Embryonic facial prominence (tissue), 1 donor: ENCODE results near the gene ZC3H7A.
A peak's percentile ranks its signal among the peaks of the same experiment; 100 is the strongest.

ENCODE experiments used
- DNase-seq: peaks from one replicate; pipeline ENCODE4 v3.0.0-alpha.2; 2016; ENCODE audit errors: extremely low spot score

Gene ZC3H7A

DNA sequence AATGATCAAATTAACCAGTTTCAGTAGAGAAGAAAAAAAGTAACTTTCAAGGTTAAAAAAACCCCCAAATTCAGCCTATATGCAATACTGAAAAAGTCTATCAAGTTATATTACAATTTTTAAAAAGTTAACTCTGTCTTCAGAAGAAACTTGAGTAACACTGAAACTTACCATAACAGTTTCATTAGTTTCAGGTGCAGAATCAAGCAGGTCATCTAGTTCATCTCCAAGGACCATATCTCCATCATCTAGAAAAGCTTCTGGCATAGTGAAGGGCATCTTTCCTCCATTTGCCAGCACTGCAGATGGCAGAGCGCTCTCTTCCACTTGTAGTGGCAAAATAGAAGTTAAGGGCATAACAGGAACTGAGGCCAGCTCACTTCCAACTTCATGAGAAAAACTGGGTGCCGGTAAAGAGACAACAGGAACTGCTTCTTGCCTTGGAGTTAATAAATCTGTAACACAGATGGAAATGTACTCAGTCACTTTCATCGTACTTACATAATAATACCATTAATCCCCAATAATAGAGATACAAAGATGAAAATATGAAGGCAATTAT lies 22.9 kb downstream of the ZC3H7A start:
- DNase-seq, result no peak

DNA sequence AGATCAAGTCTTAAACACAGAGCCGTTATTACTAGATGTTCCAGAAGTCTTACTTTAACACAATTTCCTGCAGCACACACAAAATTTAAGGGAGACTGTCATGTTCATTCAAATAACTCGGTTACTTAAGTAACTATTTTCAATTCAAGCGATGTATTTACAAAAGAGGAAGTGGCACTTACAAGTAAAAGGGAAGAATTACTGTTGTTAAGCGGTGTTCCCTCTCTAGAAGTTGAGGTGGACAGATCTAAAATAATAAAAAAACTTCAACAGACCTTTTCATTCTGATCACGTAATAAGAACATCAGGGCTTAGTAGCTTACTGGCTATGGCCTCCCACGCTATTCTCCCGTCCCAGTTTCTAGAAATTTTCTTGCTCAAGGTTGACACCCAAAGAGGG lies 28.2 kb downstream of the ZC3H7A start:
- no peak for DNase-seq

DNA sequence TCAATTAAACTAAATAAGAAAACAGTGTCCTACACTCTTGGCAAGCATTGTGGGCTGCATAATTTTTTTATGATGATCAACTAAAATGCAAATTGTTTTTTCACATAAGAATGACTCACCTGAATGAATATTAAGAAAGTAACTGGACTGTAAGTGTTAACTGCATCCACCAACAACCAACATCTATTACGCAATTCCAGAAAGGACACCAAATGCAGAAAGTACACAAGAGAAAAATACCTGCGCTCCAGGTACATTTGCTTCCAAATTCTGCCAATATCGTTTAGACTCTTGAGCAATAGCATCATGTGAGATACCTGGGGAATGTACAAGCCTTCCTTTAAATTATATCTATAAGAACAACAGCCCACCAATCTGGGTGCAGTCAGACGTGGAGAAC lies 34.6 kb downstream of the ZC3H7A start:
- DNase-seq, result no peak

DNA sequence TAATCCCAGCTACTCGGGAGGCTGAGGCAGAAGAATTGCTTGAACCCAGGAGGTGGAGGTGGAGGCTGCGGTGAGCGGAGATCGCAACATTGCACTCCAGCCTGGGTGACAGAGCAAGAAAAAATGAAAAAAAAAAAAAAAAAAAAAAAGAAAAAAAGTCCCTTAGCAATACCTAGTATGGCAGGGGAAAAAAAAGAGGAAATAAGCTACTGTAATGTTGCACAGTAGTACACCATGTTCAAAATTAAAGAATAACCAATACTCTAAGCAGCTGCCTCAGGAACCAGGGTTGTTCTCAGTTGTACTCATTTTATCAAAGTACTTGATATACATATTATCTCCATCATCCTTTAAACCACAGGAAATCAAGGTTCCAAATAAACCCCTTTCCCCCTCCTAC lies 37.1 kb downstream of the ZC3H7A start:
- DNase-seq, result no peak

DNA sequence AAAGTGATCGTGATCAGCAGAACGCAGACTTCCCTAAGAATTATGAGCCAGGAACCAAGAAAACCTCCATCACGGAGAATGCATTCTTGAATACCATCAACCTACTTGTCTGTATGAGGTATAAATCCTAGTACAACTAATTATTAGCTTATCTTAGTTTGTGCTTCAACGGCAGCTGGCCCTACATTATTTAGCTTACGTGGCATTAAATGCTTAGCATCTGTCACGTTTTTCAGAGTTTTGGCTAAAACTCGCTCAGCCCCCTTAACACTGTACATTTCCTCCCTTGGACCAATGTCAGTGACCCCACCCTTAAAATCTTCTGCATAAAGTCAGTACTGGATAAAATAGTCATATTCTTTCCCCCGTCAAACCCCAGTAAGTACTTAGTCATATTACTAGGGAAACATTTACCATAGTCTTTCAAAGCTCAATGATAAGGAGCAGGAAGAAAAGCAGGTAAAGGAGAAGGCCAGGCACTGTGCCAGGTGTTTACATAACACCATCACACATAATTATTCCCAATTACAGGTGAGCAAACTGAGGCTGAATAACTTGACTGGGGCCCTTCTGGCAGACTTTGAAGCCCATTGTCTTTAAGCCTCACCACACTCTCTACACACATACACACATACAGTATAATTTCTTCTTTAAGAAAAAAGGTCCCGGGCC lies 37.8 kb downstream of the ZC3H7A start:
- no peak for DNase-seq

DNA sequence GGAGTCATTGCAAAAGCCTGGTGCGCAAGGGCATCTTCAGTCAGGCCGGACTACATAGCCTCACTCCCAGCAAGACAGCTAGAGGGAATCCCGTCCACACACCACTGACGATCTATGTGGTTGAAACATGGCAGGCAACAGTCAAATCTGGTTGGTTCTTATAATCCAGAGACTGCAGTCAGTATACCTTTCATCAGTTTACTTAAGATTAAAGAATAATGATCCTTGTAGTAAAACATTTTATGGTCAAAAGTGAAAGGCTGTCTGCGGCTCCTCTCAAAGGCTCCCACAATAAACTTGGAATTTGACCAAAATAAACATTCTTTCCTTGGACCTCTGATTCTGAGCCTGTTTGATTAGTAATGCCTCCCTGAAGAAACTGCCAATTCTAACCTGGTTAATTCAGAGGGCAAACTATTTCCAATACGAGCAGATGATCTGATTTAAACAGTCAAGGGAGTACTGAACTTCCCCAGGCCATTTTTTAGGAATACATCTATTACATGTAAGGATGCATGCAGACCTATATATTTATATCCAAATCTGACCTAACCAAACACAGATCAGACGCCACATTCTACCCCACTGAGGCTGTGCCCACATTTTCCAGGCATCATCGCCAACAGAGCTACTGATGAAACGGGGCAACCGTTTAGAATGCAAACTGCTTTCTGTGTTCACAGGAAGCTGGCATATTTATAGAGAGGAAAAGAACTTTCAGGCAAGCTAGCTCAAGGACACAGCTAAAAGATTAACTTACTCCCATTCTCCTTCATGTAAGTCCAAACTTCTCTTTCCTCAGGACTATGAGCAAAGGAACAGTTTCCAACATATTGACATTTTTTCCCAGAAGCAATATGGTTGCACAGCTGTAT lies 39.1 kb downstream of the ZC3H7A start:
- DNase-seq, result no peak

DNA sequence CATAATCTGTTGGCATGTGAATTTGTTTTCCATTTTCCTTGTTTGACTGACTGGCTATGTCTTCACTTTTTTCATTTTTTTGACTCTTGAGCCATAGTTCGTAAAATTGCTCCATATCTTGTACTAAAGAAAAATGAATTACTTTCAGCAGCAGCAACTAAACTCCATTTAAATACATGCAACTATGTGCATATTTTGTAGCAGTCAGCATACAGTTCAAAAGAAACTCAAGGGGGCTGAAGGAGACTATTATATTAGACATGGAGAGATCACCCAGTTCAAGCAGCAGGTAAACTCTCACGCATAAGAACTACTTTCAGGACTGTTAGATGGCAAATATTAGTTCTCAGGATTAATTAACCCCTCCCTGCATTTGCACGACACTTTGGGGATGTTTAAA lies 40.8 kb downstream of the ZC3H7A start:
- DNase-seq, result no peak

DNA sequence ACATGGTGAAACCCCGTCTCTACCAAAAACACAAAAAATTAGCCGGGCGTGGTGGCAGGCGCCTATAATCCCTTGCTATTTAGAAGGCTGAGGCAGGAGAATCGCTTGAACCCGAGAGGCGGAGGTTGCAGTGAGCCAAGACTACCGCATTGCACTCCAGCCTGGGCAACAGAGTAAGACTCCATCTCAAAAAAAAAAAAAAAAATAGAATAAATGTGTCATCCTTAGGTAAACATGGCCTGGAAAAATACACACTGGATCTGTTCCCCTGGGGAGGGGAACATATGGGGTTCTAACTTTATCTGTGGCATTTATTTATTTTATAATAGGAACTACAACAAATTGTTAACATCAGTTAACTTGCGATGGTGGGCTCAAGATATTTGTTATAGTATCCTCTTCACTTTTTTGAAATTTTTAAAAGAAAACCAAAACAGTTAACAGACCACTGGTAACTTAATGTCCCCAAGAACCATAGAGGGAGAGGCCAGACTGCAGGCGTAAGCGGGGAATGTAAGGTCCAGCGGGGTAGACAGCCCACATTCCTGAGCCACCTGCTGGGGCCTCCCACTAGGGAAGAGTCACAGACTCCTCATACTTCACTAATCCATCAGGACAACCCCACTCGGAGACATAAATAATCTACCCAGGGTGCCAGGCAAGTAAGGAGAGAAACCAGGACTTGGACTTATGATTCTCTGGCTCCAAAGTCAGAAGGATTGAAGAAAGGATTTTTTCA lies 41.9 kb downstream of the ZC3H7A start:
- no peak for DNase-seq

DNA sequence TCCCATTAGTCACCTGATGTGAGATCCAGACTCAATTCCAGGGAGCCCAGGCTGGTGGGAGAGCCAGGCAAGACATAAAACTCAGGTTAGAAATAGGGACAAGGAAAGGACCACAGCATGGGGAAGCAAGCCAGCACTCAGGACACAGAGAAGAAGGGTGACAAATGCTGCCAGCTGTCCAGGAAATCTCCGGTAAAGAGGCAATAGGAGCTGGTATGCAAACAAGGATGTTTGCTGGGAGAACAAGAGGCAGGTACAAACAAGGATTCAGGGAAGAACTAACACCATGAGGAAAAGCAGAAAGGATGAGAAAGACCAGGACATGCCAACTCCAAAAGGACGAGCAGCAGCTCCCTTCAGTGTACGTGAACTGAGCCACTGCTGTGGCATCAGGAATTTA lies 44.2 kb downstream of the ZC3H7A start:
- no peak for DNase-seq

DNA sequence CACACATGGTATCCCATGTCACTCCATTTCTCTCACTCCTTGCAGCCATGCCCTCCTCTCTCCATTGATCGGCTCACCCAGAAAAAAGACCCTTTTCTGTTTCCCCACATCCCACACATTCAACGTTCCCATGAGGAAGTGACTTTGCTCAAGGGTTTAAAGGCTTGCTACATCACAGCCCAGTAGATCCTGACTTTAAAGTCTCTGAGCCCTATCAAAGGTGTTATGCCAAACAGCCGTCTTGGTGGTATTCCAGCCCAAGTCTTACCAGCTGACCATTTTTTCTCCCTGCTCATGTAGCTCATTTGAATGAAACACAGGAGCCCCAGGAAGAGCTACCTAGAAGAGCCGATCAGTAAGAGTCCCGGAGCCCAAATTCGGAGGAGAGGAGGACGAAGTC lies 47.0 kb downstream of the ZC3H7A start:
- DNase-seq, result no peak

DNA sequence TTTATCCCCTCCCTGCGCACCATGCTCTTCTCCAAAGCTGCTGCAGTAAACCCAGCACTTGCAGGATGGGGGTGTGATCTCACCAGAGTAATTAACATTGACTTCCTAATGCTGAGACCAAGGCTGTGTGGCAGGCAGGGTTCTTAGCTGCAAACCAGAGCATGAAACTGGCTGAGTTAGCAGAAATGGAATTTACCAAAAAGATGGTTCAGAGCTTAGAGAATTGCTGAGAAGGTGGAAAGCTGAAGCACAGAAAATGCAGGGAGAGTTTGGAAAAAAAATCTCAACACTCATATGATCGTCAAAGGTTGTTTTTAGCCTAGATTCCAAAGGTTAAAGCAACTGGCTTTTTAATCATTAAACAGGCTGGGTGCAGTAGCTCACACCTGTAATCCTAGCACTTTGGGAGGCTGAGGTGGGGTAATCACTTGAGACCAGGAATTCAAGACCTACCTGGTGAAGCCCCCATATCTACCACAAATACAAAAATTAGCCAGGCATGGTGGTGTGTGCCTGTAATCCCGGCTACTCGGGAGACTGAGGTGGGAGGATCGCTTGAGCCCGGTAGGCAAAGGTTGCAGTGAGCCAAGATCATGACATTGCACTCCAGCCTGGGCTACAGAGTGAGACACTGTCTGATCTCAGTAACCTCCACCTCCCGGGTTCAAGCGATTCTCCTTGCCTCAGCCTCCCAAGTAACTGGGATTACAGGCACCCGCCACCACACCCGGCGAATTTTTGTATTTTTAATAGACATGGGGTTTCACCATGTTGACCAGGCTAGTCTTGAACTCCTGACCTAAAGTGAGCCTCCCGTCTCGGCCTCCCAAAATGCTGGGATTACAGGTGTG lies 48.4 kb downstream of the ZC3H7A start:
- DNase-seq, result no peak

DNA sequence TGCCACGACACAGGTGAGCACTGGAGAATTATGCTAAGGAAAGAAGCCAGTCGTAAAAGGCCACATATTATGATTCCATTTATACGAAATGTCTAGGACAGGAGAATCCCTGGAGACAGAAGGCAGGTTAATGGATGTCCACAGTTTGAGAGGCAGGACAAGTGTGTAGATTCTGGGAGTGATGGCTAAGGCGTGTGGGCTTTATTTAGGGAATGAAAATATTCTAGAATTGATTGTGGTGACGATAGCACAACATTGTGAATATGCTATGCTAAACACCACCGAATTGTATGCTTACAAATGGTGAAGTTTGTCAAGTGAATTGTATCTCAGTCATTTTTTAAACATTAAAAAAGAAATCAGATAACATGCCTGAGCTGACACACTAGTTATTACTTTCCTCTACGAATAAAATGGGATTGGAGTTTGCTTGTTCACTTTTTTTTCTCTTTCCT lies 49.1 kb downstream of the ZC3H7A start:
- DNase-seq, result no peak

DNA sequence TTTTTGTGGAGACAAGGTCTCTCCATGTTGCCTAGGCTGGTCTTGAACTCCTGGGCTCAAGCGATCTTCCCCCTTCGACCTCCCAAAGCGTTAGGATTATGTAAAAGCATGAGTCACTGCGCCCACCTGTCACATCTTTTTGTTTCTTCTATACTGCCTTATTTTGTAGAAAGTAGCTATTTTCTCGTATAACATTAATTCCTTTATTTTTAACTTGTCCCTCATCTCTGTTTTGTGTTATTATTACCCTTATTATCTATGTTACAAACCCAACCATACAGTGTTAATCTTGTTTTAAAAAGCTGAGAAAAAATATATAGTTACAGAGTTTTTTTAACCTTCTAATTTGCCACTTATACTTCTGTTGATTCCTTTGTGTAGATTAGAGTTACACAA lies 53.0 kb downstream of the ZC3H7A start:
- no peak for DNase-seq

DNA sequence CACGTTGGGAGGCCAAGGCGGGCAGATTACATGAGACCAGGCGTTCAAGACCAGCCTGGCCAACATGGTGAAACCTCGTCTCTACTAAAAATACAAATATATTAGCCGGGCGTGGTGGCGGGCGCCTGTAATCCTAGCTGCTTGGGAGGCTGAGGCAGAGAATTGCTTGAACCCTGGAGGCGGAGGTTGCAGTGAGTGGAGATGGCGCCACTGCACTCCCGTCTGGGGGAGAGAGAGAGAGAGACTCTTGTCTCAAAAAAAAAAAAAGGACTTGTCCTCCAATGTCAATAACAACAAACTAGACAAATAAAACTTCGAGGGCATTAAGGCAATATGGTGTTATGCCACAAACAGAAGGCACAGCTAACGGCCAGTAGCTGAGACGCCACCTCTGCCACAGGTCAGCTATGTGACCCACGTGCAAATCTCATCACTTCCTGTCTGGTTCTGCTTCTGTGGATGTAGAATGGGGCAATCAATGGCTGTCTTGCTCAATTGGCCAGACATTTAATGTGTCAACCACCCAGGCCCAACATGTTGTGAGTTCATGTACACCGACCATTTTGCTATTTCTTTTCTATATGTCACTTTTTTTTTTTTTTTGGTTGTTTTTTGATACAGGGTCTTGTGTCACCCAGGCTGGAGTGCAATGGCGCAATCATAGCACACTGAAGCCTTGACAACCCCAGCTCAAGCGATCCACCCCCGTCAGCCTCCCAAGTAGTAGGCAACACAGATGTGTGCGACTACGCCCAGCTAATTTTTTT lies 53.6 kb downstream of the ZC3H7A start:
- no peak for DNase-seq

DNA sequence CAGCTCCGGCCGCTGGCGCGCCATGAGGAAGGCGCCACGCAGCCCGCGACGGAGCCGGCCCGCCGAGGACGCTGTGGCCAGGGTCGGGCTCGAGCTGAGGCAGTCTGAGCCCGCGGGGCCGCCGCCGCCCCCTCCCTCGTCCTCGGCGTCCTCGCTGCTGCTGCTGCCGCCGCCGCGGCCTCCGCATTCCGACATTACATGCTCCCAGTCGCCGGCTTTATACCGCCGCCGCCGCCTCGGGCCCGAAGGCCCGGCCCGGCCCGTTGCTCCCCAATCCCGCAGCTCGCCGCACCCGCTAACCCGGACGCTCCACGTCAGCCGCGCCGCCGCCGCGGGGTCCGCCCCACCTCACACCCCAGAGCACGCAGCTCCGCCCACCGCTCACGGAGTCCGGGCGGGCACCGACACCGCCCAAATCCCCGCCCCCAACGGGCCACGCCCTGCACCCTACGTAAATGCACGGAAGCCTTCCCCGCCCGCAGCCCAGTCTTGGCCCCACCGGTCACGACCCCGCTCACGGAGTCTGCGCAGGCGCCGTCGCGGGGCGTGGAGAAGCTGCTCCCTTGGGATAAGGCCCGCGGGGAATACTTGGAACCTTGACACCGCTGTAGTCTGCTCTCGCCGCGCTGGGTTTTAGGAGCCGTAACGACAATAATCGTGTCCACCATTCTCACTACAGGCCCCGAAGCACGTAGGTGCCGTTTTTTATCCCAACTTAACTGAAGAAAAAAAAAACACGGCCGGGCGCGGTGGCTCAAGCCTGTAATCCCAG lies 54.3 kb downstream of the ZC3H7A start, which contains the start of gene TXNDC11:
Gene TXNDC11 (minus strand): TSS at position 322 of the 772 bp plus-strand sequence. CDS start 127 bp downstream, at position 195.
- peak; percentile 93 for DNase-seq

DNA sequence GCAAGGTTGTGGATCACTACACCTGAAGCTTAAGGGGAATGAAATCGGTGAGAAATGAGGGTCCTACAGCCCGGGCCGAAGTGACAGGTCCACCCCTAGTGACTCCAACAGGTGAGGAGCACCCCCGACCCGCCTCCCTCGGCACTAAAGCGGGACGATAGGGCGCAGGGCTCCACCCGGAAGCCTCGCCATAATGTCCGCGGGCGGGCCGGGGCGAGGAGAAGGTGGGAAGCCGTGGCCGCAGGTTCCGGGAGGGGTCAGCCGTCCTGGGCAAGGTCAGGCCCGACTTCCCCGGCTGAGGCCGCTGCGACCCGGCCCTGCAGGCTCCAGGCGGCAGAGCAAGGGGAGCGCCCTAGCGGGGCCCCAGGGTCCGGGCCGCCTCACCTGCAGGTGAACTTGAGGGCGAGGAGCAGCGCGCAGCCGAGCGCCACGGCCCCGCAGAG lies 54.9 kb downstream of the ZC3H7A start:
- no peak for DNase-seq

DNA sequence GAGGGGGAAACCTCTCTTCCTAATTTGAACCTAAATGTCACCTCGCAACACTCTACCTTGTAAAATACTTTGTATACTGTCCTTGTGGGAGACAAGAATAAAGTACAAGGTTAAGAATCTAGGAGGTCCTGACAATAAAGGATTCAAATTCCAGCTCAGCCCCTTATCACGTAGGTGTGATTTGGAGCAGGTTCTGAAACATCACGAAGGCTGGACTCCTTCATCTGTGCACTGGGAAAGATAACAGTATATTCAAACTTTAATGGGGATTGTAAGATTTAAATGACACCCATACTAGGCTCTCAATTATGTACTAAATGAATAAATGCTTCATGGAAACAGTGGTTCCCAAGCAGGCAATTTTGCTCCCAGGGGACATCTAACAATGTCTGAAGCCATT lies 56.5 kb downstream of the ZC3H7A start:
- DNase-seq, result no peak

DNA sequence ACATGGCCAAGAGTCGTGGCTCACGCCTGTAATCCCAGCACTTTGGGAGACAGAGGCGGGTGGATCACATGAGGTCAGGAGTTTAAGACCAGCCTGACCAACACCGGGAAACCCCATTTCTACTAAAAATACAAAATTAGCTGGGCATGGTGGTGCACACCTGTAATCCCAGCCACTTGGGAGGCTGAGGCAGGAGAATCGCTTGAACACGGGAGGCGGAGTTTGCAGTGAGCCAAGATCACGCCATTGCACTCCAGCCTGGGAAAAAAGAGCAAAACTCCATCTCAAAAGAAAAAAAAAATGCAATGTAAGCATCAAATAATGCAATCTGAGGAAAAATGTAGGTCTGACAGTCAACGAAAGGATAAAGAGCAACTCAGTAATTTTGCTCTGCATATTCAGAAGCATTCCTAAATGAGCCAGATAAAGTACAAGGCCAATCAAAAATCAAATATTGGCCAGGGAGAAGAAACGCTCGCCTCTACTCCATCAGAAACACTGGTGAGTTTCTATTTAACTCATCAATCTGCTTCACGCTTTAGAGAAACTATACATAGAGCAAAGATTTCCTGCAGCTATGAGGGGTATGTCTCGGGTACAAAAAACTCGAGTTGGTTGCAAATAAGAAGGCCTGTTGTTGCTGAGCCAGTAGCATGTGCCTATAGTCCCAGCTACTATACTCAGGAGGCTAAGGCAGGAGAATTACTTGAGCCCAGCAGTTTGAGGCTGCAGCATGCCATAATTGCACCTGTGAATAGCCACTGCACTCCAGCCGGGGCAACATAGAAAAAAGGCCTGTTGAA lies 58.1 kb downstream of the ZC3H7A start:
- no peak for DNase-seq

DNA sequence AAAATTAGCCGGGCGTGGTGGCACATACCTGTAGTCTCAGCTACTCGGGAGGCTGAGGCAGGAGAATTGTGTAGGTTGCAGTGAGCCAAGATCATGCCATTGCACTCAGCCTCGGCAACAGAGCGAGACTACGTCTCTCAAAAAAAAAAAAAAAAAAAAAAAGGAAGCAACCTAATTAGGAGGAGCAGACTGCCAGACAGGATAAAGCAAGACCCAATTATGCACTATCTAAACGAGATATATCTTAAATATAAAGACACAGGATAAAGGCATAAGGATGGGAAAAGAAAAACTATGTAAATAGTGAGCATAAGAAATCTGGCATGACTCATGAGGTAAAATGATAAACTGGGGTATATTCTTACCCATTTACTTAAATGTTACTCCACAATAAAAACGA lies 59.3 kb downstream of the ZC3H7A start:
- DNase-seq, result no peak
